Measurements from ENCODE around the gene SLC25A38.

The SLC25A38 gene

DNA sequence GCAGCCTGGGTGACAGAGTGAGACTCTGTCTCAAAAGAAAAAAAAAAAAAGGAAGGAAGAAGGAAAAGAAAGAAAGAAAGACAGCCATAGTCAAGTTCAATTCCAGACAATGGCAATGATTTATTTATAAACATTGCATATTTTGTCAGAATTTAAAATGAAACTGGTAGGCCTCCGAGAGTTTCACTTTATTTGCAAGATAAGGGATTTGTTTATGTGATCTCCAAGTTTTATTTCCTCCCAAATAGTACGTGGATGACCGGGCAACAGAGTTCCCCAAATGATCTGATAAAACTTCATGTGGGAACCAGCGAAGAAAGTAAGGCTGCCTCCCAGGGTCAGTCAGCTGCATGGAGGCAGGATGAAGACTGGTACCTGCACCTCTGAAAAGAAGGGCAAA is 55.7 kb downstream of the SLC25A38 start:
- FAIRE-seq = no peak

DNA sequence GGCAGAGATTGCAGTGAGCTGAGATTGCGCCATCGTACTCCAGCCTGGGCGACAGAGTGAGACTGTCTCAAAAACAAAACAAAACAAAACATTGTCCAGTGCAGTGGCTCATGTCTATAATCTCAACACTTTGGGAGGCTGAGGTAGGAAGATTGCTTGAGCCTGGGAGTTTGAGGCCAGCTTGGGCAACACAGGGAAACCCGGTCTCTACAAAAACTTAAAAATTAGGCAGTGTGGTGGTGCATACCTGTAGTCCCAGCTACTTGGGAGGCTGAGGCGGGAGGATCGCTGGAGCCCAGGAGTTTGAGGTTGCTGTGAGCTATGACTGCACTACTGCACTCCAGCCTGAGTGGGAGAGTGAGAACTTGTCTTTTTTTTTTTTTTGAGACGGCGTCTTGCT is 57.1 kb downstream of the SLC25A38 start:
- FAIRE-seq = no peak

DNA sequence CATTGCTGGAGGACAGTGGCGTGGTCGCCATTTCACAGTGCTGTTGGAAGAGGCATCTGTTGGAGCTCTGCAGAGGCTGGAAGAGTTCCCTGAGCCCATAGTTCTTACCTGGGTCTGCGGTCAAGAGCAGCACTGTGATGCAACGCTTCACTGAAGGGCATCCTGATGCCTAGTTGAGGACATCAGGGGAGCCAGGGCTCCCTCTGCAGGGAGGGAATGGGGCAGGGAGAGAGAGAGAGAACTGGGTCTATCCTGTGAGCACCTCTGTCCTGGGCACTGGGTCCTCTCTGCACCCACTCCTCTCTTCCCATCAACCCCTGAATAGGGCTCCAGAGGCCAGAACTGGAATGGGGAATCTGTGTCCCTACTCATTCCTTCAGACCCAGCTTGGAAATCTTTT is 60.4 kb downstream of the SLC25A38 start:
- FAIRE-seq = no peak

DNA sequence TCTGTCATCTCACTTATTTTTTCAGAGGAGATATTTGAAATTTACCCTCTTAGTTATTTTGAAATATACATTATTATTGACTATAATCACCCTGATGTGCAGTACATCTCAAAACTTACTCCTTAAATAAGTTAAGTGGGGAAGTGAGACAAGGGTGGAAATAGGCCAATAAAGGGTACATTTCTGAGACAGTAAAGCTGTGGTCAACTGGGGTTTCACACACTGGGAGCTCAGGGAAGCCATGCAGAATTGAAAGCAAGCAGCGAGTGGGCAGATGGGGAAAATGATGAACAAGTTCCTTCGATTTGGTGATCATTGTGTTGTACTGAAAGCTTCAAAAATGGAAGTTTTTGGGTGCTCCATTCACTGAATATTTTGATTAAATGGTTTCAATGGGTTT is 62.8 kb downstream of the SLC25A38 start:
- no peak for FAIRE-seq

DNA sequence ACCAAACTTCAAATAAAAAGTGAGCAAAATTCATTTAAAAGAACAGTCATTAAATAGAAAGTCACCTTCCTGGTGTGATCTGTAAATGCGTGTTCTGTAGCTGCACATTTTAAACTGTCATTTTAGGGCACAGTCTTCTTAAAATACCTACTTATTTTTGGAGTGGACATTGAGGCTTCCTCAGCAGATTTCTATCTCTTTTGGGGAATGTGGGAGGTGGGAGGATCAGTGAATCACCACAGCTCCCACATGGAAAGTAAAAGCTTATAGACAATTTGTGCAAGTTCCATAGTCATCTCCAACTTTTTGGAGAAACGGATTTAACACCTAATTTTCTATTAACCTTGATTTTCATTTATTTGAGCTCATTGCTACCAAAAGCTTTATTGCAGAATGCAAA is 63.3 kb downstream of the SLC25A38 start:
- no peak for FAIRE-seq

Data from A204.1 (cell line).